Activated naive CD8-positive, alpha-beta T cell treated with anti-CD3 and anti-CD28 coated beads, Interleukin-2, amount 50 U/mL, for 24 hours (primary cell): ENCODE data around the gene UTS2.

Source experiments
- ATAC-seq: fragments of 150-1000 bp; cut with Tn5 transposase; one replicate; pipeline ENCODE4 v1.10.0; 2021
- DNase-seq: peaks from one replicate; pipeline ENCODE4 v3.0.0; 2021
- H3K27ac Mint-ChIP-seq: one replicate; pipeline ENCODE4 v1.8.0; 2021; ENCODE audit warnings: mild to moderate bottlenecking, mixed read lengths
- H3K27me3 Mint-ChIP-seq: one replicate; pipeline ENCODE4 v1.8.0; 2021; ENCODE audit warnings: mixed read lengths
- H3K36me3 Mint-ChIP-seq: one replicate; pipeline ENCODE4 v1.8.0; 2021; ENCODE audit warnings: low read depth, mixed read lengths
- H3K4me1 Mint-ChIP-seq: one replicate; pipeline ENCODE4 v1.8.0; 2021; ENCODE audit warnings: mixed read lengths
- H3K4me3 Mint-ChIP-seq: one replicate; pipeline ENCODE4 v1.8.0; 2021; ENCODE audit warnings: mild to moderate bottlenecking, moderate library complexity, mixed read lengths
- H3K9me3 Mint-ChIP-seq: one replicate; pipeline ENCODE4 v1.8.0; 2021; ENCODE audit warnings: mixed read lengths

Gene UTS2

DNA sequence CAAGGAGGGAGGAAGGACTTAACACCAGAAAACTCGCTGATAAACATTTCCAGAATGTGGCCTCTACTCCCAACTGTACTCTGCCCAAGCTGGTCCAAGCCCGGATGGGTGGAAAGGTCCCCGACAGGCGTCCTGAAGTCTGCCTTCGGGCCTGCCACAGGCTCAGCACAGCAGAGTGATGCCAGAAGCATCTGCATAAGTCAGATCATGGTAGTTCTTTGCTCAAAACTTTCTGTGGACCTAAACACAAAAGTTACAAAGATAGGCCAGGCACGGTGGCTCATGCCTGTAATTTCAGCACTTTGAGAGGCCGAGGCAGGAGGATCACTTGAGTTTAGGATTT, 790 bp upstream of the UTS2 start:
- Mint-ChIP-seq H3K27me3 (no peaks in the 10 kb centered on the region), H3K27ac (no peak overlapping the region), H3K36me3 (peaks cover 6% of the 10 kb centered on the region), H3K4me1 (peaks cover 1% of the 10 kb centered on the region), H3K4me3 (no peak overlapping the region), H3K9me3 (no peaks in the 10 kb centered on the region)
- DNase-seq (no peak), ATAC-seq (no peak)

GRCh38 chr1:7850786-7851185, 2.1 kb downstream of the UTS2 start:
- DNase-seq (no peak), ATAC-seq (no peak)
- Mint-ChIP-seq H3K36me3 (peaks cover 6% of the 10 kb centered on the region), H3K27me3 (no peaks in the 10 kb centered on the region), H3K4me1 (no peaks in the 10 kb centered on the region), H3K4me3 (no peak overlapping the region), H3K27ac (no peak overlapping the region), H3K9me3 (no peaks in the 10 kb centered on the region)

- Mint-ChIP-seq H3K4me1 (peaks cover under 1% of the 10 kb centered on the region), H3K4me3 (no peak overlapping the region), H3K36me3 (peaks cover 13% of the 10 kb centered on the region), H3K9me3 (no peaks in the 10 kb centered on the region), H3K27ac (no peak overlapping the region), H3K27me3 (no peaks in the 10 kb centered on the region)
- no peak for DNase-seq
- no peak for ATAC-seq
Observed at GRCh38 chr1:7847599-7847998, 5.3 kb downstream of the UTS2 start.

DNA sequence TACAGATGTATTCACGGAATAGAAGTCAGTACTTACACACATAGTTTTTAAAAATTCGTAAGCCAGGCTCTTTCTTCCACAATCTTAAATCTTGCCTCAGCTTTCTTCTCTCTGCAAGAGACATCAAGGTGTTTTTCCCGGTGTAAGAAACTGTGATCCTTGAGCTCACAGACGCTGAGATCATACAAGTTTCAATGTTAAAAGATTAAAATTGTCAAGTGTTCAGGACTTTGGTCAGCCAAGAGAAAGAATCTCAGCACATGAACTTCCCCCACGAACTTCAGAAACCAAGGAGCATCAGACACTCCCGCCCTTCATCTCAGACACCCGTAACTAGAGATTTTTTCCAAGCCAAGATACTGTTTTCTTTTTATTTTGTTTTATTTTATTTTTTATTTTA, 6.2 kb downstream of the UTS2 start:
- Mint-ChIP-seq H3K9me3 (no peaks in the 10 kb centered on the region), H3K4me1 (peaks cover 2% of the 10 kb centered on the region), H3K27ac (no peak overlapping the region), H3K27me3 (no peaks in the 10 kb centered on the region), H3K36me3 (peaks cover 15% of the 10 kb centered on the region), H3K4me3 (no peak overlapping the region)
- ATAC-seq: no peak
- DNase-seq: no peak

DNA sequence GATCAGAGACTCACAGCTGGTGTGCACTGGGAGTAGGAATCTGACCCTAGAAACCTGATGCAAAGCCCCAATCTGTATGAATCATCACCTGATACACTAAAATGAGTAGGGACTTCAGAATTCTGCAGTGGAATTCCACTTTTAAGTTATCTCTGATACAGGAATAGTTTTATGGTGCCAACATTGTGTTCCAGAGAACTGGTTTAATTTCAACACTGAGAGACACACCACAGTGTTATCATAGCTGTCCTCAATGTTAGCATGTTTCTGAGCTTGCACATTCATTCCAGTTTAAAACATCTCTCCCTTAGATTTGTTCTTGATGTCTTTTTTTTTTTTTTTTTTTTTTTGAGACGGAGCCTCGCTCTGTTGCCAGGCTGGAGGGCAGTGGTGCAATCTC, 7.1 kb downstream of the UTS2 start:
- Mint-ChIP-seq H3K4me3 (no peak overlapping the region), H3K4me1 (peaks cover 2% of the 10 kb centered on the region), H3K9me3 (no peaks in the 10 kb centered on the region), H3K27ac (no peak overlapping the region), H3K36me3 (peaks cover 14% of the 10 kb centered on the region), H3K27me3 (no peaks in the 10 kb centered on the region)
- DNase-seq (no peak), ATAC-seq (no peak)

DNA sequence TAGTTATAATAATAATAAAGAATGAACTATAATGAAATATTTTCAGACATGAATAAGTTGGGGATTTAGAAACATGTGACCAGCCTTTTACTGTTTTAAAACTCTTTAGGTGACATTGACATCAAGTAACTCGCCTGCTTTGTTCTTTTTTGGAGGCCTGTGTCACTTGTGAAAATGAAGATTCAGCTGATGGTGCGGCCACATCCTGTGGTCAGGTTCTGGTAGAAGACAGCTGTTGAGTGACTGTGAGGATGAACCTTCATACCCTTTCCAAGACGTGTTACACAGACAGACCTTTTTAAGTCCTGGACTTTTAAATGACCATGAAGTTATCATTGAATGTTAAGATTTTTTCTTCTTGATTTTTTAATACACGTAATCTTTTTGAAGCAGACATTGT, 10.3 kb downstream of the UTS2 start:
- DNase-seq (peak; percentile 20), ATAC-seq (no peak)
- Mint-ChIP-seq H3K27ac (no peak overlapping the region), H3K27me3 (no peaks in the 10 kb centered on the region), H3K9me3 (peaks cover 23% of the 10 kb centered on the region), H3K4me1 (peaks cover 2% of the 10 kb centered on the region), H3K36me3 (peaks cover 36% of the 10 kb centered on the region), H3K4me3 (no peak overlapping the region)

DNA sequence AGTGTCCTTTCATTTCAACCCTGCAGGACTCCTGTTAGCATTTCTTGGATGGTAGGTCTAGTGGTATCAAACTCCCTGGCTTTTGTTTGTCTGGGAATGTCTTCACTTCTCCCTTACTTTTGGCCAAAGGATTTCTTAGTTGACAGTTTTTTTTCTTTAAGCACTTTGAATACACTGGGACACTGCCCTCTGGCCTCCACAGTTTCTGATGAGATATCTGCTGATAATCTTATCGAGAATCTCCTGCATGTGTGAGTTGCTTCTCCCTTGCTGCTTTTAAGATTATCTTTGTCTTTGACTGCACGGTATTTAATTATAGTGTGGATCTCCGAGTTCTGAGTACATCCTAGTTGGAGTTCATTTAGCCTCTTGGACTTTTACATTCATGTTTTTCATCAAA, 13.3 kb downstream of the UTS2 start:
- Mint-ChIP-seq H3K36me3 (peaks cover 55% of the 10 kb centered on the region), H3K4me1 (peaks cover 2% of the 10 kb centered on the region), H3K27me3 (no peaks in the 10 kb centered on the region), H3K4me3 (no peak overlapping the region), H3K27ac (no peak overlapping the region), H3K9me3 (peaks cover 26% of the 10 kb centered on the region)
- ATAC-seq (no peak), DNase-seq (no peak)

GRCh38 chr1:7838714-7839113, 14.2 kb downstream of the UTS2 start:
- H3K4me1 Mint-ChIP-seq: peaks cover 2% of the 10 kb centered on the region
- H3K4me3 Mint-ChIP-seq: no peak overlapping the region
- H3K36me3 Mint-ChIP-seq: peaks cover 52% of the 10 kb centered on the region
- H3K27me3 Mint-ChIP-seq: no peaks in the 10 kb centered on the region
- DNase-seq: no peak
- ATAC-seq: no peak
- peaks cover 26% of the 10 kb centered on the region for H3K9me3 Mint-ChIP-seq
- no peak overlapping the region for H3K27ac Mint-ChIP-seq

GRCh38 chr1:7833035-7833434, 19.8 kb downstream of the UTS2 start:
- no peaks in the 10 kb centered on the region for H3K27me3 Mint-ChIP-seq
- H3K36me3 Mint-ChIP-seq: peaks cover 29% of the 10 kb centered on the region
- peaks cover 11% of the 10 kb centered on the region for H3K4me1 Mint-ChIP-seq
- H3K27ac Mint-ChIP-seq: no peak overlapping the region
- peaks cover 6% of the 10 kb centered on the region for H3K9me3 Mint-ChIP-seq
- no peak for DNase-seq
- no peak overlapping the region for H3K4me3 Mint-ChIP-seq
- ATAC-seq: no peak

- Mint-ChIP-seq H3K4me3 (no peak overlapping the region), H3K36me3 (peaks cover 18% of the 10 kb centered on the region), H3K27me3 (no peaks in the 10 kb centered on the region), H3K4me1 (peaks cover 14% of the 10 kb centered on the region), H3K9me3 (no peaks in the 10 kb centered on the region), H3K27ac (no peak overlapping the region)
- ATAC-seq: no peak
- no peak for DNase-seq
Observed at GRCh38 chr1:7831458-7831857, 21.4 kb downstream of the UTS2 start.

DNA sequence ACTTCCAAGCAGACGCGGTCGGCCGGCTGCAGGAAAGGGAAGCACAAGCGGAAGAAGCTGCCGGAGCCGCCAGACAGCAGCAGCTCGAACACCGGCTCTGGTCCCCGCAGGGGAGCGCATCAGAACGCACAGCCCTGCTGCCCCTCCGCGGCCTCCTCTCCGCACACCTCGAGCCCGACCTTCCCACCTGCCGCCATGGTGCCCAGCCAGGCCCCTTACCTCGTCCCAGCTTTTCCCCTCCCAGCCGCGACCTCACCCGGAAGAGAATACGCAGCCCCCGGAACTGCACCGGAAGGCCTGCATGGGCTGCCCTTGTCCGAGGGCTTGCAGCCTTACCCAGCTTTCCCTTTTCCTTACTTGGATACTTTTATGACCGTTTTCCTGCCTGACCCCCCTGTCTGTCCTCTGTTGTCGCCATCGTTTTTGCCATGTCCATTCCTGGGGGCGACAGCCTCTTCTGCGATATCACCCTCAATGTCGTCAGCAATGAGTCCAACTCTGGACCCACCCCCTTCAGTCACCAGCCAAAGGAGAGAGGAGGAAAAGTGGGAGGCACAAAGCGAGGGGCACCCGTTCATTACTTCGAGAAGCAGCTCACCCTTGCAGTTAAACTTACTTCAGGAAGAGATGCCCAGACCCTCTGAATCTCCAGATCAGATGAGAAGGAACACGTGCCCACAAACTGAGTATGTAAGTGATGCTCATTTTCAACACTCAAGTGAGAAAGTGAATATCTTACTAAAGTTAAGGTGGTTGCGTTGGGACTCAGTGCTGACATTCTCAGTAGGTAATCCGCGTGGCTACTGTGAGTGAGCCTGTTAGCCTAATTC, 25.5 kb downstream of the UTS2 start:
- Mint-ChIP-seq H3K27ac (peak overlapping the region; percentile 83), H3K4me3 (peak overlapping the region; percentile 83), H3K27me3 (no peaks in the 10 kb centered on the region), H3K36me3 (peaks cover 10% of the 10 kb centered on the region), H3K9me3 (no peaks in the 10 kb centered on the region), H3K4me1 (peaks cover 15% of the 10 kb centered on the region)
- peak; percentile 83 for ATAC-seq
- DNase-seq: peak; percentile 30

DNA sequence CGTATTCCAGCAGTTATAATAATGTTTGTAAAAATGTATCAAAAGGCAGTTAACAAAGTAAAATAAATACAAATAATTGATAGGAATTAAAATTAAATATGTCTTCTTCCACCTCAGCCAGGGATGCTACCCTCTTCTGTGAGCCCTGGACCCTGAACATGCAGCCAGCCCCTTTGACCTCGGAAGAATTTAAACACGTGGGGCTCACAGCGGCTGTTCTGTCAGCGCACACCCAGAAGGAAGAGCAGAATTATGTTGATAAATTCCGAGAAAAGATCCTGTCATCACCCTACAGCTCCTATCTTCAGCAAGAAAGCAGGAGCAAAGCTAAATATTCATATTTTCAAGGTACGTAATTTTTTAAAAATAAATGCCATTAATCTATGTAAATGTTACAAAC, 26.5 kb downstream of the UTS2 start:
- Mint-ChIP-seq H3K27ac (no peak overlapping the region), H3K4me1 (peaks cover 13% of the 10 kb centered on the region)

GRCh38 chr1:7824701-7825100, 28.2 kb downstream of the UTS2 start:
- H3K27ac Mint-ChIP-seq: no peak overlapping the region
- H3K27me3 Mint-ChIP-seq: no peaks in the 10 kb centered on the region
- H3K9me3 Mint-ChIP-seq: no peaks in the 10 kb centered on the region
- H3K36me3 Mint-ChIP-seq: peaks cover 9% of the 10 kb centered on the region
- ATAC-seq (no peak), DNase-seq (no peak)
- H3K4me3 Mint-ChIP-seq: no peak overlapping the region
- H3K4me1 Mint-ChIP-seq: peaks cover 9% of the 10 kb centered on the region

More for the DNA sequence above, 26.5 kb downstream of the UTS2 start:
- H3K4me3 Mint-ChIP-seq: peak overlapping the region; percentile 83
- H3K9me3 Mint-ChIP-seq: no peaks in the 10 kb centered on the region
- ATAC-seq (no peak), DNase-seq (no peak)
- H3K36me3 Mint-ChIP-seq: peaks cover 10% of the 10 kb centered on the region
- H3K27me3 Mint-ChIP-seq: no peaks in the 10 kb centered on the region

DNA sequence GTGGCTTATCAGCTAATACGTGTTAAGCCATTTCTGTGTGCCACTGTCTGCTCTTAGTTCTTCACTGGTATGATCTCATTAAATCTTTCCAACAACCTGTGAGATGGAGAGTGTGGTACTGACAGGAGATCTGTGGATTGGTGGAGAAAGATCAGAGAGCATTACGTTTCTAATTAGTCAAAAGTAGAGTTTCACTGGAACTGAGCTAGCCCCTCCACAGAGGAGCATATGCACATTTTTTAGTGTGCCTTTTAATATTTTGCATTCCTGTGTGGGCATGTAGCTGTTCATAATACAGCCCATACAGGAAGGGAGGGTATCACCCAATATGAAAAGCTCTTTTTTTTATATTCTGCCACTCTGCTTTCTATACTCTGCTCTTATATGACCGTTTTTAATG, 31.6 kb downstream of the UTS2 start:
- DNase-seq (no peak), ATAC-seq (no peak)
- H3K27me3 Mint-ChIP-seq: no peaks in the 10 kb centered on the region
- H3K4me3 Mint-ChIP-seq: no peak overlapping the region
- H3K36me3 Mint-ChIP-seq: peaks cover 7% of the 10 kb centered on the region
- H3K27ac Mint-ChIP-seq: no peak overlapping the region
- no peaks in the 10 kb centered on the region for H3K9me3 Mint-ChIP-seq
- peaks cover 2% of the 10 kb centered on the region for H3K4me1 Mint-ChIP-seq

DNA sequence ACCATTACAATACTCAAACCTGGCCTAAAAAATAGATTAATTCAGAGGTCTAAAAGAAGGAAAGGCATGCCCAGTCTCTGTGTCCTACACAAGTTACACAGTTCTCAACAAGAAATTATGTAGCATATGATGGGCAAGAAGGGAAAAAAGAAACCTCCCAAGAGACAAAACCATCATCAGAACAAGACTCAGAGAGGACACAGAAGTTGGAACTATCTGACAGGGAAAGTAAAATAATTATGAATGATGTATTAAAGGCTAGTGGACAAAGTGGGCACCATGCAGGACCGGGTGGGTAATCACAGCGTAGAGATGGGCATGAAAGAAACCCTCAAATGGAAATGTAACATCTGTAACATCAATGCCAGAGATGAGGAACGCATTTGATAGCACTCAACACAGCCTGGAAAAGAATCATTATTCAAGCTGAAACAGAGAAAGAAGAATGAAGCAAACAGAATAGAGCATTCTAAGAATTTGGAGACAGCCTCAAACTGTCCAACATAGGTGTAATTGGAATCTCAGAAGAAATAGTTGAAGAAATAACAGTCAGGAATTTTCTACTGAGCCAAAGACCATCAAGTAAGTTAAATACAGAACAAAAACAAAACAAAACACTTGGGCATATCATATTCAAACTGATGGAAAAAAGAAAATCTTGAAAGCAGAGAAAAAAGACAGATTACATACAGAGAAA, 39.0 kb downstream of the UTS2 start:
- Mint-ChIP-seq H3K27ac (no peak overlapping the region), H3K4me3 (no peak overlapping the region), H3K4me1 (peaks cover 1% of the 10 kb centered on the region), H3K27me3 (no peaks in the 10 kb centered on the region), H3K9me3 (peaks cover 16% of the 10 kb centered on the region), H3K36me3 (peaks cover 22% of the 10 kb centered on the region)
- ATAC-seq (no peak), DNase-seq (no peak)
